NCI-H2196 (cell line): ENCODE results near the gene CEP104.

Experiments
- DNase-seq: peaks from one replicate; lab custom pipeline; 2025; ENCODE audit not compliant: unreplicated experiment; lab: John Stamatoyannopoulos, UW

CEP104 gene

GRCh38 chr1:3779912-3780416, 77.0 kb downstream of the CEP104 start:
- DNase-seq, result no peak

DNA sequence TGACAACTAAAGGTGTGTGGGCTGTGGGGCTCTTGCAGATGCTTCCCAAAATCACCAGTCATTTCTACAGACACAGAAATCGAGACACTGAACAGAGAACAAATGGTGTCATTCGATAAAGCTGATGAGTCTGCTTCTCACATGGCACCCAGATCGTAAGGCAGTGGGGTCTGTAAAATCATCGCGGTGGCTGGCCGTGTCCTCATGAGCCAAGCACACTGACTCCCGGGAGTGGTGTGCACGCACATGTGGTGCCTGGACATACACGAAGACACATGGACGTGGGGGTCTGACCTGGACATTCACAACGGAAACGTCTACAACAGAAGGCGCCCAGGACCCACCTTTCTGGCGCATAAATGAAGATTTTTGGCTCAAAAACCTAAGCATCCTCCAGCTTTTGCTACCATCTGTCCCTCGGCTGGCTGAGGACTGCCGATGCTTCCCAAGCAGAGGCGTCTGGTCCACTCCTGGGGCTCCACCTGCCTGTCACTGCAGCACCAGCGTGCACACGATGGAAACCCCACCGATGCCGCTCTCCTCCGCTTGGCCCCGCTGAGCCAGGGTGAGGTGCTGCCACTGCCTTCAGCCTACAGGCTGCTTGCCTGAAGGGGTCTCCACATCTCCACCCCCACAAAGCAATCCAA, 77.6 kb downstream of the CEP104 start:
- no peak for DNase-seq

DNA sequence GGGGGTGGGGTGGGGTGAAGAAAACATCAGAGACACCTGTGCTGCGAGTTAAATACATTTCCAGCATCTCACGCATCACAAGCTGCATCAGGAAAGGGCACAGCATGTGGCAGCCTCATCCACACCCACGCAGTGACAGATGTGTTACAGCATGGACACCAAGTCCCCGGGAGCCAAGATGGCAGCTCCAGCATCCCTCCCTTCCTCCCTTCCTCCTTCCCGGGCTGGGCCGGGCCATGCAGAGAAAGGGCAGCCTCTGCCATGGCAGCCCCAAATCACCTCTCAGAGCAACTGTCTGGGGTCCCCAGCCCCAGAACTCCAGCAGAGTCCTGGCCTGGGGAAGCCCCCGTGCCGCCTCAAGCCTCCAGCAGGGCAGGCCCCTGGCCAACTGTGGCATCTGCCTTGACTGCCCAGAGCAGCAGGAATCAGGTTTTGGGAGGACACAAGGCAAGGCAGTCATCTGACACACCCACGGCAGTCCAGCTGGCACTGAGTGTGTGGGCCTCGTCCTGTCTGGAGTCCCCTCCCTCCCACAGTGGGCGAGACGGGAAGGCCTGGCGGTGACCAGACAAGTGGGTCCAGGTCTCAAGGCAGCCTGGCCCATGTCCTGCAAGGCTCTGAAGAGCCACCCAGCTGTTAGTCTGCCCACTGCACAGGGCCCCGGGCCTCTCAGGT, 78.3 kb downstream of the CEP104 start:
- DNase-seq, result no peak

GRCh38 chr1:3777647-3778589, 79.1 kb downstream of the CEP104 start:
- no peak for DNase-seq

- DNase-seq, result no peak
Observed at GRCh38 chr1:3777078-3777547, 79.9 kb downstream of the CEP104 start.

DNA sequence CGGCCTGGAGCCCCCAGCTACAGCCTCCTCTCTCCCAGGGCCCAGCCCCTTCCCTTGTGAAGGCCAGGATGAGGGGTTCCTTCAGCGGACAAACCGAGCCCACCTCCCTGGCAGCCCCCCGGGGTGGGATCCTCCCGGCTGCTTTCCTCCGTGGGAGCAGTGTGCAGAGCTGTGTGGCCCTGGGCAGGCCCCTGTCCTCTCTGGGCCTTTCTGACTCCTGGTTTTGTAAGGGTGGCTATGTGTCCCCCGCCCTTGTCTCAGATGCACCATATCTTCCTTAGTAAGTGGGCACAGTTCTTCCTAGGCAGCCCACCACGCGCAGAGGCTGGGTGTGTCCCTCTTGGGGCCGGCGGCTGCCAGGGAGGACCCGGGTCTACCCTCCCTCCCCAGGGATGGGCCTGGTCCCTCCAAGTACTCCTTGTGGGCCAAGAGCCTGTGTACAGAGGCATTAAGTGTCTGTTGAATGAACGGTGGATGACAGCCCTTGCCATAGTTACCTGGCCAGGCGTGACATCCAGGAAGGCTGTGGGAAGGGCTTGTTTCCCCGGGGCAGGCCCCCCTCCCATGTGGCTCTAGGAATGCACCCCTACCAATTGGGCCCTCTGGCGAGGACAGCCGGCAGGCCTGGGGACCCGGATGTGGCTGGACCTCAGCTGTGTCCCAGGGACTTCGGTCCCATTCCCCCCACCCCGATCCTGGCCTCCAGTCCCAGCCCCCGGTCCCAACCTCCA, 80.6 kb downstream of the CEP104 start:
- DNase-seq, result peak; percentile 20

- peak; percentile 87 for DNase-seq
Observed at GRCh38 chr1:3775490-3776230, 81.4 kb downstream of the CEP104 start.

DNA sequence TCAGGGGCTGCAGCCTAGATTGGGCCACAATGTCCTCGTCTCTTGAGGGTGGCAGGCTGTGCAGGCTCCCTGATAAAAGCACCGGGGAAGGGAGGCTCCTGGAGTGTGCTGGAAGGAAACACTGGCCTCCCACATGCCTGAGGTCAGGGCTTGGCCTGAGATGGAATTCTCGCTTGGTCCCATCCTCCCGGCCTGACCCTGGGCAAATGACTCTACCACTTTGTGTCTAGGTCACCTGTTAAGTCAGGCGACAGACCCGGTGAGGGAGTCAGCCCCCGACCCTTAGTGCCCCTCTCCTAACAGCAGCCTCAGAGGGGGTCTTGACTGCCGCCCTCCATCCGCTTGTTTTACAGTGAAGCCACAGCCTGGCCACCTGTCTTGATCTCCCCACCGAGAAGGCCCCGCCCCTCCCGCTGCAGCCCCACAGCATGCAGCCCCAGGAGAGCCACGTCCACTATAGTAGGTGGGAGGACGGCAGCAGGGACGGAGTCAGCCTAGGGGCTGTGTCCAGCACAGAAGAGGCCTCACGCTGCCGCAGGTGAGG, 82.0 kb downstream of the CEP104 start:
- no peak for DNase-seq

- no peak for DNase-seq
Observed at GRCh38 chr1:3774276-3774945, 82.6 kb downstream of the CEP104 start.

DNA sequence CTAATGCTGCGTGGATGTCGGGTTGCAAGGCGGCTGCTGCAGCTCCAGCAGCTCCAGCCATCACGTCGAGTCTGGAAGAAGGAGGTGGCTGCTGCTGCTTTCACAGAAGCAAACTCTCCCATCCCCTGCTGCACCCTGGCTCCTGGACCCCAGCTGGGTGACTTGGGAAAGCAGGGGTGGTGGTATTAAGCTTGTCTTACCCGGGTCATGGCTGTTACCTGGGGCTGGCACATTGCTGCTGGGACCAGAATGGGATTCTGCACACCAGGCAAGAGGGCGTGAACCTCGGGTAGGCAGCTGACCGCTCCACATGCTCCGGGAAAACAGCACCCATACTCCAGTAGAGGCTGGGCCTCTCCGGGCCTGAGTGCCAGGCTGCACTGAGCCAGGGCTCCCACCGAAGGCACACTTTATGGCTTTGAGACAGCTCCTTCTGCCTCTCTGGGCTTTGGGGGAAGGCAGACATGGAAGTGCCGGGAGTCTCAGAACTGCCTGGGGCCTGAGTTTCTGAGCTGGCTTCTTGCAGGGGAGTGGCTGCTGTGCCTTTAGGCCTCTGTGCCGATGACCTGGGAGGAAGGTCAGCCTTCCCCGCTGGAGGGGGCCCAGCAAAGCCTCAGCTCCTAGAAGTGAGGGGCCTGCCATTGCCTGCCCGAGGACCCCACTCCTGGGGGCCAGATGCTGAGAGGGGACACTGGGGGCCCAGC, 83.3 kb downstream of the CEP104 start:
- no peak for DNase-seq

DNA sequence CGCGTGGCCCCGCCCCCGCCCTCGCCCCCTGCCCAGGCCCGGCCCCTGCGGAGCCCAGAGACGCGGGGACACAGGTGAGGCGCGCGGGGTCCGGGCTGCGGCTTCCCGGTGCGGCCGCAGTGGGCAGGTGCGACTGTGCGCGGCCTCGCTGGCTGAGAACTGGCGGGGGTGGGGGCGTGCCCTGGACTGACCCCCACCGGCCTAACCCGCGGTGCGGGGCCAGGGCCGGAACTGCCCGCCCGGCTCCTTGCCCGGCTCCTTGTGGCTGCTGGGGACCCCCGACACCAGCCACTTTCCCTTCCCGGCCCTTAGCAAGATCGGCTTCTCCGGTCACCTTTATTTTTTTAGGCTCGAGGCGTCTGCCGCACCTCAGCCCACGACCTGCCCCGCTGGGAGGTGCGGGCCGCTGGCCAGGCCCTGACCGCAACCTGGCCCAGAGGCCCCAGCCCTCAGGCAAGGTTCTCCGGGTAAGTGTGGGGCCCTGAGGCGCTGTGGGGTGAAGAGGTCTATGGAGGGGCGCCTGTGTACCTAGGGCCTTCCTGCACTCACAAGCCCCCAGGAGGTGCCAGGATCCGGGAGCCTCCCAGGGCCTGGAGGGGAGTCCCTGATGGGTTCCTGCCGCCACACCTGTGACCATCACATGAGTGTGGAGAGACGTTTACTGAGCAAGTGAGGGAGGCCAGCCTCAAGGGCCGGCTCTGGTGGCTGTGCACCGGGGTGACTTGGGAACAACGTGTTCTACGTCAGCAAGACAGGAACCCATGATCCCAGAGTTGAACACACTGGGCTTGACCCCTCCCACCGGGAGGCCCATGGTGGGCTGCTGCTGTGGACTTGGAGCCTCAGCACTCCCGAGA, 84.1 kb downstream of the CEP104 start, which contains the start of gene SMIM1:
TSS of gene SMIM1 (plus strand) at position 35 of the 857 bp plus-strand sequence. CDS start 2,625 bp downstream, outside the sequence.
- DNase-seq, result no peak

- DNase-seq, result peak; percentile 79
Observed at GRCh38 chr1:3772027-3772714, 84.8 kb downstream of the CEP104 start.

DNA sequence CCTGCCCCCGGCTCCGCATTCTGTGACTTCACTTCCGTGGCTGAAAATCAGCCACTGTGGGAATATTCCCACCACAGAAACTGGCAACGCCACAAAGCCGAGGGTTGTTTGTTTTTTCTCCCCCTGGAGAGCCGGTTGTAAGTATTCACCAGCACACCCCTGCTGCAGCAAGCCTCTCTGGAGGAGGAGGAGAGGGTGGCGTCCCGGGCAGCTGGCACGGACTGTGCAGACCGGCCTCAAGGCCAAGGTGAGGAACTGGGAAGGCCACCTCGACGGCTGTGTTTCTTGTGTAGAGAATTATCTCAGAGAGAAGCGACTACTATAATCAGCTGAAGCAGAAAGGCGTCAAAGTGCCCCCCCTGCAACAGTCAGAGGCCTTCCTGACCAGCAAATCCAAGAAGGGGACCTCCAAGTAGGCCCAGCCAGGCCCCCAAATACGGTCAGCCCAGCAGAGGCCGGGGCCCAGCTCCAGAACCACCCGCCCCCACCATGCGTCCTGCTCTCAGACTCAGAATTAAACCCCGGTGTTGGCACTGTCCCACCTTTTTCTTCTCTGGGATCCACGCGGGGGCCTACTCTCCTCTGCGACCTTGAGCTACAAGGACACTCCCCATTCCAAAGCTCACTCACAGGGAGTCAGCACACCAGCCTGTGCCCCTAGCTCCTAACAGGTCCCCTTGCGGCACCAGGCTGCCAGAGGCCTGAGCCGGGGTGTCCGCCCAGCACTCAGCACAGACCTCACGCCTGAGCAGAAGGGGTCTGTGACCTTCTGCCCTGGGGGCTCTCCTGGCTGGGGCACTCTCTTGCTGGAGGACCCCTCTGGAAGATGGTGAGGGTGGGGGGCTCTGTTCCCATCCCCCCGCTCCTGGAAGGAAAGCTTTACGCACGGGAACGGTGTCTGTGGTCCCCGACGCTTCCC, 85.6 kb downstream of the CEP104 start:
- no peak for DNase-seq

DNA sequence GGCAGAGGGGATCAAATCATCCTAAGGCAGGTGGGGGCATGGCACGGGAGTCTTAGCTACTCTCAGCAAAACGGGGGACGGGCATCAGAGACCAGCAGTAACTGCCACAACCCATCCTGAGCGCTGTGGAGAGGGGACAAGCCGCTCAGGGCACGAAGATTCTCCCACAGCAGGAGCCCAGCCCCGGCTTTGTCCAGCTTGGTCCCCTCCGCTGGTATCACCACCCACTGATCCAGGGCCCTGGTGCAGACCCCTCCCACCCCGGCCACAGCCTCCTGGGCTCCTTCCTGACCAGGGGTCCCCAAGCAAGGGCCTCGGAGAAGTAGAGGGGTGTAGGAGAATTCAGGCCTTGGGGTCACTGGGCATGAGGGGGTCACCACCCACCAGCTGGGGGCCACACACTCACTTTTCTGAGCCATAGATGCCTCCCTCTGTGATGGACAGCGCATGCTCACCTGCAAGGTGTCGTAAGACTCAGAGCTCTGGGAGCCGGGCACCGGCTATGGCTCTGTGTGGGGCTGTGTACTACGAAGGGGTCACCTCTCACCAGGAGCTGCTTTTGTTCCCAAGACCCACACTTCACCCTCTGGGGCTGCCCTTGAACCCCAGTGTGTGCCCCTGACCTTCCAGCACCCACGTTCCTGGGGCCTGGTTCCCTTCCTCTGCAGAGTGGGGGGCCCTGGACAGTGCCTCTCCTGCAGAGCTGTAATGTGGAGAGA, 86.8 kb downstream of the CEP104 start:
- no peak for DNase-seq

DNA sequence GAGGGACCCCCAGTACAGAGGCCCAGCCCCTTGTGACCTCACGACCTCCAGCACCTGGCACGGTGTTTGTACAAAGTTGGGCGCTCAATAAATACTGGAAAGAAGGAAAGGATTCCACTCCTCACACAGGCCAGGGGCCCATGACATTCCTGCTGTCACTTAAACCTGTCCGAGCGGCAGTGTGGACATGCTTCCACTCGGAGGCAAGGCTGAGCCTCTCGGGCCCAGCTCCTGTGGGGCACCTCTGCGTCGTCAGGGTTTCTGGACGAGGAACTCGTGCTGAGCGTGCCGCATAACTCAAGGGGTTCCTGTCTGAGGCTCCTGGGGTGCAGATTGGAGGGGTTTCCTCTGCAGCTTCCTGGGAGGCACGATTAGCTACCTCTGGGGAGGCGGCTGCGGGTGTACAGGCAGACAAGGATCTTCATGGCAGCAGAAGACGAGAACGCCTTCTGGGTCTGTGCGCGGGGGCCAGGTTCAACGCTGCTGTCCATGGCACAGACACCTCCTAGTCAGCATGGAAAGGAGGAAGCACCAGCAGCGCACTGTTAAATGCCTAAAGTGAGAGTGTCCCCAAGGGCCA, 88.1 kb downstream of the CEP104 start:
- no peak for DNase-seq
